ENCODE results near the gene POR. TPM values are rescaled to one million over a fixed set of nuclear protein-coding genes. Genes with fewer than 3 reads are reported as not detected.

POR gene
- polyA plus RNA-seq, 1 donor: 67.7 TPM

- peaks cover 23% of the 10 kb centered on the region for H3K36me3 ChIP-seq (ENCODE audit: control insufficient read depth, insufficient read depth, low read length)
- no peak overlapping the region for H3K27ac ChIP-seq (ENCODE audit: low read length)
- H3K4me1 ChIP-seq (ENCODE audit: control insufficient read depth, insufficient read depth, low read length): peaks cover 25% of the 10 kb centered on the region
- no peak for DNase-seq
- no peaks in the 10 kb centered on the region for H3K27me3 ChIP-seq (ENCODE audit: control insufficient read depth, insufficient read depth, low read length)
- WGBS (ENCODE audit: insufficient coverage, low lambda C conversion rate): no CpG with 5 or more reads among the region's 11 CpGs
- H3K9me3 ChIP-seq (ENCODE audit: control insufficient read depth, low read depth, low read length): no peaks in the 10 kb centered on the region
- no peak overlapping the region for H3K4me3 ChIP-seq (ENCODE audit: low read length)
These were observed 39.0 kb downstream of the POR start for GRCh38 chr7:75953931-75954330.

- no peak overlapping the region for H3K27ac ChIP-seq (ENCODE audit: low read length)
- peaks cover 29% of the 10 kb centered on the region for H3K4me1 ChIP-seq (ENCODE audit: control insufficient read depth, insufficient read depth, low read length)
- DNase-seq: no peak
- no CpG with 5 or more reads among the region's 12 CpGs for WGBS (ENCODE audit: insufficient coverage, low lambda C conversion rate)
- H3K36me3 ChIP-seq (ENCODE audit: control insufficient read depth, insufficient read depth, low read length): peaks cover 26% of the 10 kb centered on the region
- no peaks in the 10 kb centered on the region for H3K27me3 ChIP-seq (ENCODE audit: control insufficient read depth, insufficient read depth, low read length)
- H3K9me3 ChIP-seq (ENCODE audit: control insufficient read depth, low read depth, low read length): no peaks in the 10 kb centered on the region
- H3K4me3 ChIP-seq (ENCODE audit: low read length): no peak overlapping the region
These were observed 40.5 kb downstream of the POR start for GRCh38 chr7:75955331-75955955.

- no peaks in the 10 kb centered on the region for H3K9me3 ChIP-seq (ENCODE audit: control insufficient read depth, low read depth, low read length)
- H3K4me1 ChIP-seq (ENCODE audit: control insufficient read depth, insufficient read depth, low read length): peaks cover 29% of the 10 kb centered on the region
- H3K27me3 ChIP-seq (ENCODE audit: control insufficient read depth, insufficient read depth, low read length): no peaks in the 10 kb centered on the region
- no peak overlapping the region for H3K4me3 ChIP-seq (ENCODE audit: low read length)
- peak overlapping the region; percentile 92 for H3K27ac ChIP-seq (ENCODE audit: low read length)
- DNase-seq: peak; percentile 83 to 94
- peaks cover 35% of the 10 kb centered on the region for H3K36me3 ChIP-seq (ENCODE audit: control insufficient read depth, insufficient read depth, low read length)
- no CpG with 5 or more reads among the region's 16 CpGs for WGBS (ENCODE audit: insufficient coverage, low lambda C conversion rate)
These were observed 42.2 kb downstream of the POR start for GRCh38 chr7:75957021-75957736.

- peak in 1 of 2 donors; percentile 50 for DNase-seq
- Histone ChIP-seq H3K27ac (ENCODE audit: low read length) (peak overlapping the region; percentile 92), H3K36me3 (ENCODE audit: control insufficient read depth, insufficient read depth, low read length) (peaks cover 43% of the 10 kb centered on the region), H3K27me3 (ENCODE audit: control insufficient read depth, insufficient read depth, low read length) (no peaks in the 10 kb centered on the region), H3K4me1 (ENCODE audit: control insufficient read depth, insufficient read depth, low read length) (peaks cover 29% of the 10 kb centered on the region), H3K9me3 (ENCODE audit: control insufficient read depth, low read depth, low read length) (no peaks in the 10 kb centered on the region), H3K4me3 (ENCODE audit: low read length) (no peak overlapping the region)
- no CpG with 5 or more reads among the region's 9 CpGs for WGBS (ENCODE audit: insufficient coverage, low lambda C conversion rate)
These were observed 44.0 kb downstream of the POR start for GRCh38 chr7:75958802-75959543.

GRCh38 chr7:75960372-75960771, 45.4 kb downstream of the POR start:
- no peak for DNase-seq
- Histone ChIP-seq H3K4me3 (ENCODE audit: low read length) (no peak overlapping the region), H3K27me3 (ENCODE audit: control insufficient read depth, insufficient read depth, low read length) (no peaks in the 10 kb centered on the region), H3K4me1 (ENCODE audit: control insufficient read depth, insufficient read depth, low read length) (peaks cover 29% of the 10 kb centered on the region), H3K9me3 (ENCODE audit: control insufficient read depth, low read depth, low read length) (no peaks in the 10 kb centered on the region), H3K27ac (ENCODE audit: low read length) (no peak overlapping the region), H3K36me3 (ENCODE audit: control insufficient read depth, insufficient read depth, low read length) (peaks cover 36% of the 10 kb centered on the region)
- WGBS (ENCODE audit: insufficient coverage, low lambda C conversion rate): no CpG with 5 or more reads among the region's 6 CpGs

GRCh38 chr7:75961218-75961617, 46.3 kb downstream of the POR start:
- Histone ChIP-seq H3K9me3 (ENCODE audit: control insufficient read depth, low read depth, low read length) (no peaks in the 10 kb centered on the region), H3K36me3 (ENCODE audit: control insufficient read depth, insufficient read depth, low read length) (peaks cover 37% of the 10 kb centered on the region), H3K4me3 (ENCODE audit: low read length) (no peak overlapping the region), H3K27me3 (ENCODE audit: control insufficient read depth, insufficient read depth, low read length) (no peaks in the 10 kb centered on the region), H3K27ac (ENCODE audit: low read length) (no peak overlapping the region), H3K4me1 (ENCODE audit: control insufficient read depth, insufficient read depth, low read length) (peaks cover 29% of the 10 kb centered on the region)
- DNase-seq: no peak
- no CpG with 5 or more reads among the region's 7 CpGs for WGBS (ENCODE audit: insufficient coverage, low lambda C conversion rate)

- Histone ChIP-seq H3K4me1 (ENCODE audit: control insufficient read depth, insufficient read depth, low read length) (peaks cover 18% of the 10 kb centered on the region), H3K9me3 (ENCODE audit: control insufficient read depth, low read depth, low read length) (no peaks in the 10 kb centered on the region), H3K27ac (ENCODE audit: low read length) (no peak overlapping the region), H3K27me3 (ENCODE audit: control insufficient read depth, insufficient read depth, low read length) (no peaks in the 10 kb centered on the region), H3K4me3 (ENCODE audit: low read length) (no peak overlapping the region), H3K36me3 (ENCODE audit: control insufficient read depth, insufficient read depth, low read length) (peaks cover 41% of the 10 kb centered on the region)
- DNase-seq: no peak
- WGBS (ENCODE audit: insufficient coverage, low lambda C conversion rate): 100% methylated on average over 2 of the region's 18 CpGs
These were observed 47.8 kb downstream of the POR start for GRCh38 chr7:75962607-75963380.

- H3K36me3 ChIP-seq (ENCODE audit: control insufficient read depth, insufficient read depth, low read length): peaks cover 48% of the 10 kb centered on the region
- no peak overlapping the region for H3K4me3 ChIP-seq (ENCODE audit: low read length)
- no peak overlapping the region for H3K27ac ChIP-seq (ENCODE audit: low read length)
- DNase-seq: no peak
- WGBS (ENCODE audit: insufficient coverage, low lambda C conversion rate): no CpG with 5 or more reads among the region's 9 CpGs
- peaks cover 14% of the 10 kb centered on the region for H3K4me1 ChIP-seq (ENCODE audit: control insufficient read depth, insufficient read depth, low read length)
- H3K9me3 ChIP-seq (ENCODE audit: control insufficient read depth, low read depth, low read length): no peaks in the 10 kb centered on the region
- no peaks in the 10 kb centered on the region for H3K27me3 ChIP-seq (ENCODE audit: control insufficient read depth, insufficient read depth, low read length)
These were observed 48.5 kb downstream of the POR start for GRCh38 chr7:75963381-75963995.

GRCh38 chr7:75965617-75966016, 50.7 kb downstream of the POR start:
- no peak for DNase-seq
- Histone ChIP-seq H3K4me1 (ENCODE audit: control insufficient read depth, insufficient read depth, low read length) (peaks cover 11% of the 10 kb centered on the region), H3K9me3 (ENCODE audit: control insufficient read depth, low read depth, low read length) (no peaks in the 10 kb centered on the region), H3K4me3 (ENCODE audit: low read length) (no peak overlapping the region), H3K27me3 (ENCODE audit: control insufficient read depth, insufficient read depth, low read length) (no peaks in the 10 kb centered on the region), H3K36me3 (ENCODE audit: control insufficient read depth, insufficient read depth, low read length) (peaks cover 48% of the 10 kb centered on the region), H3K27ac (ENCODE audit: low read length) (no peak overlapping the region)
- 100% methylated on average over 1 of the region's 13 CpGs for WGBS (ENCODE audit: insufficient coverage, low lambda C conversion rate)
